ENCODE data around the gene SDK2.
A peak's percentile ranks its signal among the peaks of the same experiment; 100 is the strongest.

The SDK2 gene

DNA sequence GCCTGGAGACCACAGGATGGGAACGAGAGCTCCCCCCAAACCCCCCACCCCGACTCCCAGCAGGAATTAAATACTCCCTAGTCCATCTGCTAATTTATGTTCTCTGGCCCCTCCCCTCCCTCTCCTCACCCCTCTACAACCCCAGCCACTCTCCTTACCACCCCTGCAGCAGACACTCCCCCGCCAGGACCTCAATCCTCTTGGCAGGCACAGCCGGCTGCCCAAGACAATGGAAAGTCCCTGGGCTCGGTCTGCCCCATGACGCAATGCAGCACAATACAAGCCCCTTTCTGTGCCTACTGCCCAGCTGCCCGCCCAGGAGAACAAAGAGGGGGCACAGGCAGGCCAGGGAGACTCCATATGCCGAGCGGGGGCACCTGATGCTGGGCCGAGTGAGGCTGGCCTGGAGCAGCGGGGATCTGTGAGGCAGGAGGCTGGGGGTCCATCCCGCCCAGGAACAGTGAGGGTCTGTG is 302.2 kb downstream of the SDK2 start:
- H3K4me3 ChIP-seq (ENCODE audit: low read length) = no peak overlapping the region
- DNase-seq (ENCODE audit: low read depth) = peak; percentile 84
- TF ChIP-seq, protein P1, sequence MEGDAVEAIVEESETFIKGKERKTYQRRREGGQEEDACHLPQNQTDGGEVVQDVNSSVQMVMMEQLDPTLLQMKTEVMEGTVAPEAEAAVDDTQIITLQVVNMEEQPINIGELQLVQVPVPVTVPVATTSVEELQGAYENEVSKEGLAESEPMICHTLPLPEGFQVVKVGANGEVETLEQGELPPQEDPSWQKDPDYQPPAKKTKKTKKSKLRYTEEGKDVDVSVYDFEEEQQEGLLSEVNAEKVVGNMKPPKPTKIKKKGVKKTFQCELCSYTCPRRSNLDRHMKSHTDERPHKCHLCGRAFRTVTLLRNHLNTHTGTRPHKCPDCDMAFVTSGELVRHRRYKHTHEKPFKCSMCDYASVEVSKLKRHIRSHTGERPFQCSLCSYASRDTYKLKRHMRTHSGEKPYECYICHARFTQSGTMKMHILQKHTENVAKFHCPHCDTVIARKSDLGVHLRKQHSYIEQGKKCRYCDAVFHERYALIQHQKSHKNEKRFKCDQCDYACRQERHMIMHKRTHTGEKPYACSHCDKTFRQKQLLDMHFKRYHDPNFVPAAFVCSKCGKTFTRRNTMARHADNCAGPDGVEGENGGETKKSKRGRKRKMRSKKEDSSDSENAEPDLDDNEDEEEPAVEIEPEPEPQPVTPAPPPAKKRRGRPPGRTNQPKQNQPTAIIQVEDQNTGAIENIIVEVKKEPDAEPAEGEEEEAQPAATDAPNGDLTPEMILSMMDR (IDR thresholded peaks at IDR 0.05; ENCODE audit: insufficient read depth, low read depth, low read length, missing control alignments) = no peak

DNA sequence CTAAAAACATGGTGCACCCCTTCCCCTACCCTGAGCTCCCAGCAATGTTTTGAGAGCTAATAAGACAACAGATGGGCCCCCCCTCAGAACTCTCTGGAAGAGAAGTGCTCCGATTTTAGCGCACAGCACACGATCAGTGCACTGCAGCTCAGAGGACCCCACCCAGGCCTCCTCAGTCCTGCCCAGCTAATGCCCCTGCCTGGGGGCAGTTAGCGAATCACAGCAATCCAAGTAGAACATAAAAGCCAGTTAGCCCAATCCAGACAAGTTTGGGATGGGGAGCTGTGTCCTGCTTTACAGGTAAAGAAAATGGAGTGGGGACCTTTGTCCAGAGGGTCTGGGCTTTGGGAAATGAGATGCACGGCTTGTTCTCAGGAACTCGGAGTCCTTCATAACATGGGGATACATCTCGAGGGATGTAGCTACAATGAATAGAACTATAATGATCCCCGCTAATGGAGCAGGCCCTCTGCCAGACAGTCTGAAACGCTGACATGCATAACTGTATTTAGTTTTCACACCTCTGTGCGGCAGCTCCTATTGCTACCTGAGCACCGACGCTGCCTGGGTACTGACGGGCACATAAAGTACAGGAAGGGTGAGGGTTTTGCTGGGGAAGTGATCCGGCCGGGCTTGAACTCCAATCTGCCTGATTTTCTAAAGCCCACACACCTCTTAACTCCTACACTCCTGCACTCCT is 302.7 kb downstream of the SDK2 start:
- H3K4me3 ChIP-seq (ENCODE audit: low read length) = no peak overlapping the region
- TF ChIP-seq, protein P1 (IDR thresholded peaks at IDR 0.05; ENCODE audit: insufficient read depth, low read depth, low read length, missing control alignments) = no peak
- DNase-seq (ENCODE audit: low read depth) = peak; percentile 37

DNA sequence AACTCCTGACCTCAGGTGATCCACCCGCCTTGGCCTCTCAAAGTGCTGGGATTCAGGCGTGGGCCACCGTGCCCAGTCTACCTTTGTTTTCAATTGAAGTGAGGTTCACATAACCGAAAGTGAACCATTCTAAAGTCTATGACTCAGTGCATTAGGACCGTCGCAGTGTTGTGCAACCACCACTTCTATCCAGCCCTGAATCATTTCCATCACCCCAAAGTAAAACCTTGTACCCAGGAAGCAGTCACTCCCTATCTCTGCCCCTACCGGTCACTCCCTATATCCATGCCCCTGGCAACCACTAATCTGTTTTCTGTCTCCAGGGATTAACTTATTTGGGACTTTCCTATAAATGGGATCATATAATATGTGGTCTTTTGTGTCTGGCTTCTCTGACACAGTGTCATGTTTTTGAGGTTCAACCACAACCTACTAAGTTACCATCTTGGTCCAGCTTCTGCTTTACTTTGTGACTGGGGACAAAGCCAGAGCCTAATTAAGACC is 304.1 kb downstream of the SDK2 start:
- TF ChIP-seq, protein P1 (IDR thresholded peaks at IDR 0.05; ENCODE audit: insufficient read depth, low read depth, low read length, missing control alignments) = peak; percentile 68
- peak; percentile 98 for DNase-seq (ENCODE audit: low read depth)

DNA sequence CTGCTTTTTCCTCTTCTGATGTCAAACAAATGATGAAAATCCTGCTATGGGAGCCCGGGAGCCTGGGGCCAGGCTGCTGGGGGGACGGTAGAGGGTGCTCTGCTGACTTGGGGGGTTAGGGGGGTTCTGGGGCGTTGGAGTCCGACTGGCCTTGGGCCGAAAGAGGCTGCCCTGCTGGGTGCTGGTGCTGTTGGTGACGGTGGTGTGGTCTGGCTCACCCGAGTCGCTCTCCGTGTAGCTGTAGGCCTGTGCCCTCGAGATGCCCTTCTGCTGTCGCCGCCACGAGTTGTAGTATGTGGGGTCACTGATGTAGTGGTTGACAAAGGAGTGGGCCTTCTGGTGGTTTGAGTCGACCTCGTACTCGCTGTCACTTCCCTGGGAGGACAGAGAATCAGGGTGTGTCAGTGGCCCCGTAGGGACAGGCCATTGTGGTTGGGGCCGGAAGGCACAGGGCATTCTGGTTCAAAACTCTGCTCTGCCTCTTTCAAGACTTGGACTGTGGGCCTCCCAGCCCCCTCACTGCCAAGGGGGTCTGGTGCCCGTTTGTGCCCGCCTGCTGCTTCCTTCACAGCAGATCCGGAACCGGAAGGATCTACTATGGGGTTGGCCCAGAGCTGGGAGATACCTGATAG is 305.6 kb downstream of the SDK2 start:
- no peak overlapping the region for H3K4me3 ChIP-seq (ENCODE audit: low read length)
- no peak for DNase-seq (ENCODE audit: low read depth)
- TF ChIP-seq, protein P1 (IDR thresholded peaks at IDR 0.05; ENCODE audit: insufficient read depth, low read depth, low read length, missing control alignments) = no peak

More for the DNA sequence above, 304.1 kb downstream of the SDK2 start:
- no peak overlapping the region for H3K4me3 ChIP-seq (ENCODE audit: low read length)

DNA sequence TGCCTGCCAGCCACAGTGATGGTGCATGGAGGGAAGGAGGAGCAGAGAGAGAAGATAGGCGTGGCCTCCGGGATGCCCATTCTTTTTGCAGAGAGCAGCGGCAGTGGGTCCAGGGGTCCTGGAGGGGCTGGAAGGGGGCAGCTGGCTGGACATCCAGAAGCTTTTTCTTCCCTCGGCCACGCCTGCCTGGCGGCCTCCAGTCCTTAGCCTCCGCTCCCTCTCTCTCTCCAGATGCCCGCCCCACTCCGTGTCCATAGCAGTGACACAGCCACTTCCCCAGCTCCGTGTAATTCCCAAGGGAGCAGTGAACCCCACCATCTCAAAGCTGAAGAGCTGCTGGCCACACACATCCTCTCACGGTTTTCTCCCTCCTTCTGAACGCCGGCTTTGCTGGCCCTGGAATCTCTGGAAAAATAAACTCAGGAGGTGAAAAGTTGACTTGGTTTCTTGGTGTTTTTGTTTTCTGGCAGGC is 306.2 kb downstream of the SDK2 start:
- H3K4me3 ChIP-seq (ENCODE audit: low read length) = no peak overlapping the region
- TF ChIP-seq, protein P1 (IDR thresholded peaks at IDR 0.05; ENCODE audit: insufficient read depth, low read depth, low read length, missing control alignments) = no peak

DNA sequence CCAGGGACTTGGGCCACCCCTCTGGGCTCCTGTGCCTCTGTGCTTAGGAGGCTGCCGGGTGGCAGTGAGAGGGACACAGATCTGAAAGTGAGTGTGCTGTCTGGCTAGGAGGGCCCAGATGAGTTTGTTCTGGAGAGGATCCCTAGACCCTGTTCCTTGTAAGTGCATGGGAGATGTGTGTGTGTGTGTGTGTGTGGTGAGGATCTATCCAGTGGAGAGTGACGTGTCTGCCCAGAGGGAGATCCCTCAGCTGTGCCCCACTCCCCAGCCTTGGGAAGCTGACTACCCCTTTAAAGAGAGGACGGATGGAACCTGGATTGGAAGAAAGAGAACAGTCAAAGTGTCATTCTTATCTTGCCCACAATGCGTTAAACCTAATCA is 306.9 kb downstream of the SDK2 start:
- DNase-seq (ENCODE audit: low read depth) = no peak
- TF ChIP-seq, protein P1 (IDR thresholded peaks at IDR 0.05; ENCODE audit: insufficient read depth, low read depth, low read length, missing control alignments) = no peak
- H3K4me3 ChIP-seq (ENCODE audit: low read length) = no peak overlapping the region

More for the DNA sequence above, 306.2 kb downstream of the SDK2 start:
- DNase-seq (ENCODE audit: low read depth) = no peak

All from epithelial cell of esophagus (primary cell).